NT2/D1 (cell line): ENCODE results near the gene FBH1.

Experiments
- DNase-seq: peaks from one replicate; pipeline ENCODE4 v3.0.0-alpha.2; 2011; ENCODE audit warnings: low read depth, low spot score
- H3K27me3 ChIP-seq: 2 replicates; pipeline ENCODE4 v1.6.0; 2011; ENCODE audit warnings: mild to moderate bottlenecking; ENCODE audit not compliant: insufficient read length, insufficient read depth
- H3K36me3 ChIP-seq: 2 replicates; pipeline ENCODE4 v1.6.1; 2011; ENCODE audit warnings: mild to moderate bottlenecking, low read length, mixed read lengths; ENCODE audit not compliant: insufficient read depth, insufficient read length
- H3K4me1 ChIP-seq: 2 replicates; pipeline ENCODE4 v1.5.1; 2011; ENCODE audit not compliant: insufficient read depth, insufficient read length
- H3K4me3 ChIP-seq: 2 replicates; pipeline ENCODE4 v1.5.1; 2011; ENCODE audit warnings: low read depth; ENCODE audit not compliant: insufficient read length
- H3K9ac ChIP-seq: 2 replicates; pipeline ENCODE4 v1.6.0; 2011; ENCODE audit warnings: low read depth; ENCODE audit not compliant: insufficient read length
- H3K9me3 ChIP-seq: 2 replicates; pipeline ENCODE4 v1.5.1; 2011; ENCODE audit warnings: mild to moderate bottlenecking, low read length; ENCODE audit not compliant: insufficient read depth
- SUZ12 ChIP-seq: IDR thresholded peaks from 2 replicates; pipeline ENCODE4 v1.6.1; 2011; ENCODE audit not compliant: insufficient read length, insufficient read depth; ENCODE audit errors: extremely low read depth
- YY1 ChIP-seq: IDR thresholded peaks from 2 replicates; pipeline ENCODE4 v1.6.1; 2011; ENCODE audit not compliant: insufficient read length, insufficient read depth
- ZNF274 ChIP-seq: IDR thresholded peaks from 2 replicates; pipeline ENCODE4 v1.6.1; 2011; ENCODE audit warnings: mild to moderate bottlenecking, low read depth, low read length

The FBH1 gene

DNA sequence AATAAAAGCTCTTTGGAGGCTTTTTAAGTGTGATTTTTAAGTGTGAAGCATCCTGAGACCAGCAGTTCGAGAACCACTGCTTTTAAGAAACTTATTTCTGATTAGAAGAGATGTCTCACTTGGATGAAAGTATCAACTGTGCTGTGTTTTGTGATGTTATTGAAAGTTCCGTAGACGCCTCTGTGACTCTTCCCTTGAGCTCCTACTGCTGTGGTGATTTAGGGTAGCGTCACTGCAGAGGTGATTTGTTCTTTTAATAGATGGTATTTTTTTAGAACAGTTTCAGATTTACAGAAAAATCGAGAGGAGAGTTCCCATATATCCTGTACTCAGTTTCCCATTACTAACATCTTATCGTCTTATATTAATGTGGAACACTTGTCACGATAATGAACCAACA, 29.5 kb downstream of the FBH1 start:
- no peak for DNase-seq
- Histone ChIP-seq H3K27me3 (no peaks in the 10 kb centered on the region), H3K4me1 (no peaks in the 10 kb centered on the region), H3K4me3 (no peak overlapping the region), H3K9ac (no peak overlapping the region), H3K9me3 (no peaks in the 10 kb centered on the region), H3K36me3 (peaks cover 91% of the 10 kb centered on the region)
- no peak for TF ChIP-seq SUZ12
- TF ChIP-seq ZNF274: no peak
- no peak for TF ChIP-seq YY1

DNA sequence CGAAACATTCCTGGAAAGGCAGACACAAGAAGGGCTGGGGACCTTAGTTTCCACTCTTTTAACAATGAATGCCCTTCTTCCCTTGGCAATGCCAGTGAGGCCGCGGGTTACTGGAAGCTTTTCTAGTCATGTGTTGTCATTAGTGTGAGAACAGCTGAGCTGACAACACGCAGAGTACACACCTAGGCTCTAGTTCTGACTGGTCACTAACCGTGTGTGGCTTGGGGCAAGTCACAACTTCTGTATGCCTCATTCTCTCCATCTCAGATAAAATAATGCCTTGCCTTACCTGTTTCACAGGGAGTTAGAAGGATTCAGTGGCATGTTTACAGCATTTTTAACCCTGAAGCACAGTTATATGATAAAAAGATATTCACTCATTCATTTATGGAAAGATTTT, 31.7 kb downstream of the FBH1 start:
- H3K27me3 ChIP-seq: no peaks in the 10 kb centered on the region
- H3K9ac ChIP-seq: no peak overlapping the region
- H3K36me3 ChIP-seq: peaks cover 89% of the 10 kb centered on the region
- DNase-seq: no peak
- no peaks in the 10 kb centered on the region for H3K4me1 ChIP-seq
- TF ChIP-seq ZNF274: no peak
- TF ChIP-seq YY1: no peak
- no peak for TF ChIP-seq SUZ12
- H3K4me3 ChIP-seq: no peak overlapping the region
- H3K9me3 ChIP-seq: no peaks in the 10 kb centered on the region

DNA sequence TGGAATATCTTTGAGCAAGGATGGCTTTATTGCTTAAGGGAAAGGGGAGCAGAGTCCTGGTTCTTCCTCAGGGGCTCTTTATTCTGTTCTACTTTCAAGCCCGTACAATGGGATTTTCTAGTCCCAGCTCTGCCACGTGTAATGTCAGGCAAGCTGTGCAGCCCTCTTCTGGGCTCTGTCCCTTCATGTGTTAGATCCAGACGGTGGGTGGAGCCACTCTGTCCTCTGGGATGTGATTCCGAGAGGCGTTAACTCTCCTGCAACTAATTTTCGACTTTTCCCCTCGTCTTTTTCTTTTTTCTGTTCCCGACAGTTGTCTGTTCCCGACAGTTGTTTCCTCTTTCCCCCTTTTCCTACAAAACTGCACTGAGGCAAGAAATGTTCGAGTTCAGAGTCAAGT, 34.8 kb downstream of the FBH1 start:
- DNase-seq: no peak
- TF ChIP-seq ZNF274: no peak
- no peak for TF ChIP-seq SUZ12
- no peak for TF ChIP-seq YY1
- H3K36me3 ChIP-seq: peaks cover 88% of the 10 kb centered on the region

DNA sequence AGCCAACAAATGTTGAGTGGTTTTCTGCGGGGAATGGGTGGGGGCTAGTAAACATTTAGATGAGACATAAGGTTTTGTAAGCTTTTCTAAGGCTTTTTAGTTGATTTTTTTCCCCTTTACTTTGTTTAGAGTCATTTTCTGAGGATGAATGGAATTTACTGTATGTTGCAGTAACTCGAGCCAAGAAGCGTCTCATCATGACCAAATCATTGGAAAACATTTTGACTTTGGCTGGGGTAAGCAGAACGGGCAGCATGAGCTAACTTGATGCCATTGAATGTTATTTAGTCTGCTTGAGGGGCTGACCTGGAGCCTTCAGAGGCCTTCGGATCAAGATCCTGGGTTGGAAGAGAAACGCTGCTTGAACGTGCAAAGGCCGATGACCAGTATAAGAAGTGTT, 37.3 kb downstream of the FBH1 start:
- no peak for DNase-seq
- H3K9me3 ChIP-seq: no peaks in the 10 kb centered on the region
- TF ChIP-seq SUZ12: no peak
- TF ChIP-seq YY1: no peak
- no peak for TF ChIP-seq ZNF274
- H3K36me3 ChIP-seq: peaks cover 89% of the 10 kb centered on the region
- H3K27me3 ChIP-seq: no peaks in the 10 kb centered on the region
- H3K9ac ChIP-seq: no peak overlapping the region
- no peak overlapping the region for H3K4me3 ChIP-seq
- H3K4me1 ChIP-seq: no peaks in the 10 kb centered on the region

More for the DNA sequence above, 34.8 kb downstream of the FBH1 start:
- no peak overlapping the region for H3K4me3 ChIP-seq
- no peaks in the 10 kb centered on the region for H3K9me3 ChIP-seq
- H3K4me1 ChIP-seq: no peaks in the 10 kb centered on the region
- H3K9ac ChIP-seq: no peak overlapping the region
- H3K27me3 ChIP-seq: no peaks in the 10 kb centered on the region

DNA sequence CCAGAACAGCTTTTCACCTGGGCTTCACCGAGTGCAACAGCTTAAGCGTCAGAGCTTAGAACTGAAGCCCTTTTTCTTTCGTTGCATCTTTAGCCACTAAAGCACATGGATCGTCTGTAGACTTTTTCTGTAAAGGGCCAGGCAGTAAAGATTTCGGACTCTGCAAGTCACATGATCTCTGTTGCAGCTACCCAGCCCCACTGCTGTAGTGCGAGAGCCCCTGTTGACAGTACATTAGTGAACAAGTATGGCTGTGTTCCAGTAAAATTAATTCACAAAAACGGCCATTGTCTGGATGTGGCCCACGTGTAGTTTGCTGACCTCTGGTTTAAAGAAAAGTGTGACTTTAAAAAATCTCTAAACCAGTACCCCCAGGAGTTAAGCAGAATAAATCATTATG, 39.4 kb downstream of the FBH1 start:
- no peak for DNase-seq
- no peak overlapping the region for H3K4me3 ChIP-seq
- H3K36me3 ChIP-seq: peaks cover 77% of the 10 kb centered on the region
- H3K9me3 ChIP-seq: no peaks in the 10 kb centered on the region
- H3K27me3 ChIP-seq: no peaks in the 10 kb centered on the region
- no peaks in the 10 kb centered on the region for H3K4me1 ChIP-seq
- H3K9ac ChIP-seq: no peak overlapping the region
- TF ChIP-seq SUZ12 (no peak), YY1 (no peak), ZNF274 (no peak)

DNA sequence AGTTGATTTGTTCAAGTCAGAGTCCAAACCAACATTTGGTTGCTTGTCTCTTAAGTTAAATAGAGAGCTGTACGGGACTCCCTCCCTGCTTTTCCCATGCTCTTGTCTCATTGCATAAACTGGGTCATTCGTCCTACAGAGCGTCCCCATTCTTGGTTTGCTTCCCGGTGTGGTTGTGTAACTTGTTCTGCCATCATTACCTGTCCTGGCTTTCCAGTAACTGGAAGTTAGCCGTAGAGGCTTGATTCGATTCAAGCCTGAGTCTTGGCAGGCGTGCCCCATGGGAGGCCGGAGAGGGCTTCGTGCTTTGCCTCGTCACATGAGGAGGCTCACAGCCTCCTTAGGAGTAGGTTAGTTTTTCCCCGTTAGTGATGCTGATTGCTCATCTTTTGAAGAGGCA, 40.2 kb downstream of the FBH1 start:
- H3K4me1 ChIP-seq: no peaks in the 10 kb centered on the region
- no peak for DNase-seq
- no peaks in the 10 kb centered on the region for H3K27me3 ChIP-seq
- H3K36me3 ChIP-seq: peaks cover 74% of the 10 kb centered on the region
- no peak for TF ChIP-seq SUZ12
- no peak for TF ChIP-seq YY1
- TF ChIP-seq ZNF274: no peak
- H3K4me3 ChIP-seq: no peak overlapping the region
- H3K9me3 ChIP-seq: no peaks in the 10 kb centered on the region
- H3K9ac ChIP-seq: no peak overlapping the region

DNA sequence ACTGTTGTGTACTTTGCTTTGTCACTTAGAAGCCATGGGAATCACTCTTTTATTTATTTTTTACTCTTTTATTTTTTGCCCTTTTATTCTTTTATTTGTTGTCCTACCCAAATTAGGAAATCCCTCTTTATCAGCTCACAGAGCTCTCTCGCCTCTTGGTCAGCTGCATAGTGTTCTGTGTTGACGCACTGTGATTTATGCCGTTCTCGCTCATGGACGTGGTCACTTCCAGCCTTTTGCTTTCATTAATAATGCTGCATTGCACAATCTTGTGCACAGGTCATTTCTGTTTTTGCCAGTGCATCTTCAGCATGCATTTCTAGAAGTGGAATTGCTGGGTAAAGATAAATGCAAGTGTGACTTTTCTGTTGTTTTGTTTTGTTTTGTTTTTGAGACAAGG, 42.3 kb downstream of the FBH1 start:
- no peak overlapping the region for H3K9ac ChIP-seq
- H3K9me3 ChIP-seq: no peaks in the 10 kb centered on the region
- H3K4me1 ChIP-seq: no peaks in the 10 kb centered on the region
- no peaks in the 10 kb centered on the region for H3K27me3 ChIP-seq
- peaks cover 78% of the 10 kb centered on the region for H3K36me3 ChIP-seq
- H3K4me3 ChIP-seq: no peak overlapping the region
- no peak for DNase-seq
- TF ChIP-seq ZNF274: no peak
- TF ChIP-seq SUZ12: no peak
- TF ChIP-seq YY1: no peak
